Thymus (tissue), 11 donors: ENCODE measurements around the gene HELZ. TPM values are rescaled to one million over a fixed set of nuclear protein-coding genes. Genes with fewer than 3 reads are reported as not detected.

Experiments
- DNase-seq, 9 donors: peaks; one replicate each; pipeline ENCODE4 v3.0.0-alpha.2; 2013; ENCODE audit warnings: low spot score in 9 of 9, low read depth in 6 of 9, missing footprints in 1 of 9
- H3K27ac ChIP-seq, 2 donors: one replicate each; pipeline ENCODE4 v1.5.1; 2013; ENCODE audit warnings: control low read depth in 1 of 2, low read depth in 1 of 2, low read length in 1 of 2, mild to moderate bottlenecking in 1 of 2, moderate library complexity in 1 of 2
- H3K27me3 ChIP-seq, 2 donors: one replicate each; pipeline ENCODE4 v1.5.1; 2013; ENCODE audit warnings: low read length in 1 of 2; ENCODE audit not compliant: control insufficient read depth in 2 of 2, insufficient read depth in 1 of 2
- H3K36me3 ChIP-seq, 2 donors: one replicate each; pipeline ENCODE4 v1.5.1; 2013; ENCODE audit warnings: low read length in 1 of 2, mild to moderate bottlenecking in 1 of 2, moderate library complexity in 1 of 2; ENCODE audit not compliant: control insufficient read depth in 2 of 2, insufficient read depth in 2 of 2
- H3K4me1 ChIP-seq, 2 donors: one replicate each; pipeline ENCODE4 v1.5.1; 2013; ENCODE audit warnings: low read length in 2 of 2; ENCODE audit not compliant: control insufficient read depth in 2 of 2, insufficient read depth in 2 of 2
- H3K4me3 ChIP-seq, 2 donors: one replicate each; pipeline ENCODE4 v1.5.1; 2013; ENCODE audit warnings: low read length in 2 of 2, control low read depth in 1 of 2, mild to moderate bottlenecking in 1 of 2
- H3K9me3 ChIP-seq, 2 donors: one replicate each; pipeline ENCODE4 v1.5.1; 2013; ENCODE audit warnings: low read length in 1 of 2, mild to moderate bottlenecking in 1 of 2; ENCODE audit not compliant: control insufficient read depth in 2 of 2, insufficient read depth in 1 of 2
- WGBS: extraction: QIAGEN DNeasy Blood & Tissue Kit; methylation state at CpG from one replicate; pipeline ENCODE4 v1.1.7; 2013; 5-methylcytosine and 5-hydroxymethylcytosine counted together
- polyA plus RNA-seq: library from polyadenylated mRNA; stranded (reverse); fragments of 200-250 nt; gene quantifications from one replicate; pipeline ENCODE4 v1.2.3, GENCODE V29; 2013
- total RNA-seq: library from RNA; stranded (reverse); fragments of 120-200 nt; gene quantifications from one replicate; pipeline ENCODE4 v1.2.4, GENCODE V29; 2013
- donor health status: healthy.

Gene HELZ
- total and polyA plus RNA-seq, 2 donors = 8.2 to 27.5 TPM

GRCh38 chr17:67052720-67053437, 192.1 kb downstream of the HELZ start:
- Histone ChIP-seq H3K4me1 (no peaks in the 10 kb centered on the region), H3K27me3 (no peaks in the 10 kb centered on the region), H3K9me3 (peaks cover 0 to 3% of the 10 kb centered on the region in 2 donors), H3K4me3 (no peak overlapping the region), H3K27ac (no peak overlapping the region), H3K36me3 (no peaks in the 10 kb centered on the region)
- 97% methylated on average over 9 of the region's 9 CpGs for WGBS
- DNase-seq = no peak

GRCh38 chr17:67051837-67052236, 193.2 kb downstream of the HELZ start:
- no peaks in the 10 kb centered on the region for H3K4me1 ChIP-seq
- H3K9me3 ChIP-seq = peaks cover 0 to 5% of the 10 kb centered on the region in 2 donors
- H3K36me3 ChIP-seq = no peaks in the 10 kb centered on the region
- no peak for DNase-seq
- no peak overlapping the region for H3K4me3 ChIP-seq
- 97% methylated on average over 5 of the region's 5 CpGs for WGBS
- H3K27ac ChIP-seq = no peak overlapping the region
- H3K27me3 ChIP-seq = no peaks in the 10 kb centered on the region

DNA sequence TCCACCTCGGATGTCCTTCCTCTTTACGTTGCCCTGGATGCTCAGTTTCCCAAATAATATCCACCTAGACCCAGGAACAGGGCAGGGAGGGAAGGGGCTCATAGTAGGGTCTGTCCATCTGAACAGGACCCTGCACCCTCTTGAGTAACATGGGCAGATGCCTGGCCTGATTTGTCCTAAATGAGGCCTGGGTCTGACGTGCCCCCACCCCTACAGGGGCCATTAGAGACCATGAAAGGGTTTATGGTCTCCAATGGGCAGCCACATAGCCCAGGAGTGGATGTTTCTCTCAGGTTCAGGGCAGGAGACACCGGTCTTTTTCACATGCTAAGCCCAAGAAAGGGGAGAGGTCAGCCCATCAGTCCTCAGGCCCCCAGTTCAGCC, 193.8 kb downstream of the HELZ start:
- no peak overlapping the region for H3K27ac ChIP-seq
- no peaks in the 10 kb centered on the region for H3K36me3 ChIP-seq
- no peaks in the 10 kb centered on the region for H3K27me3 ChIP-seq
- DNase-seq = no peak
- WGBS = 88% methylated on average over 4 of the region's 4 CpGs
- peaks cover 0 to 5% of the 10 kb centered on the region in 2 donors for H3K9me3 ChIP-seq
- no peak overlapping the region for H3K4me3 ChIP-seq
- no peaks in the 10 kb centered on the region for H3K4me1 ChIP-seq

- no peaks in the 10 kb centered on the region for H3K27me3 ChIP-seq
- WGBS = 95% methylated on average over 6 of the region's 6 CpGs
- no peak overlapping the region for H3K27ac ChIP-seq
- no peaks in the 10 kb centered on the region for H3K36me3 ChIP-seq
- H3K4me1 ChIP-seq = no peaks in the 10 kb centered on the region
- peaks cover 0 to 5% of the 10 kb centered on the region in 2 donors for H3K9me3 ChIP-seq
- no peak for DNase-seq
- H3K4me3 ChIP-seq = no peak overlapping the region
Measured at GRCh38 chr17:67050471-67051154, 194.4 kb downstream of the HELZ start.

- Histone ChIP-seq H3K4me1 (no peaks in the 10 kb centered on the region), H3K4me3 (no peak overlapping the region), H3K9me3 (peaks cover 0 to 5% of the 10 kb centered on the region in 2 donors), H3K27ac (no peak overlapping the region), H3K36me3 (no peaks in the 10 kb centered on the region), H3K27me3 (no peaks in the 10 kb centered on the region)
- WGBS = 98% methylated on average over 1 of the region's 1 CpG
- DNase-seq = no peak
Measured at GRCh38 chr17:67050066-67050465, 194.9 kb downstream of the HELZ start.

- H3K9me3 ChIP-seq = peaks cover 0 to 5% of the 10 kb centered on the region in 2 donors
- H3K27ac ChIP-seq = no peak overlapping the region
- no peak for DNase-seq
- no peak overlapping the region for H3K4me3 ChIP-seq
- H3K4me1 ChIP-seq = no peaks in the 10 kb centered on the region
- WGBS = 88% methylated on average over 5 of the region's 5 CpGs
- no peaks in the 10 kb centered on the region for H3K27me3 ChIP-seq
- no peaks in the 10 kb centered on the region for H3K36me3 ChIP-seq
Measured at GRCh38 chr17:67049025-67049739, 195.8 kb downstream of the HELZ start.

GRCh38 chr17:67047382-67047781, 197.6 kb downstream of the HELZ start:
- Histone ChIP-seq H3K27me3 (no peaks in the 10 kb centered on the region), H3K36me3 (no peaks in the 10 kb centered on the region), H3K27ac (no peak overlapping the region), H3K4me3 (no peak overlapping the region), H3K4me1 (no peaks in the 10 kb centered on the region), H3K9me3 (peaks cover 0 to 5% of the 10 kb centered on the region in 2 donors)
- WGBS = 88% methylated on average over 1 of the region's 1 CpG
- no peak for DNase-seq

DNA sequence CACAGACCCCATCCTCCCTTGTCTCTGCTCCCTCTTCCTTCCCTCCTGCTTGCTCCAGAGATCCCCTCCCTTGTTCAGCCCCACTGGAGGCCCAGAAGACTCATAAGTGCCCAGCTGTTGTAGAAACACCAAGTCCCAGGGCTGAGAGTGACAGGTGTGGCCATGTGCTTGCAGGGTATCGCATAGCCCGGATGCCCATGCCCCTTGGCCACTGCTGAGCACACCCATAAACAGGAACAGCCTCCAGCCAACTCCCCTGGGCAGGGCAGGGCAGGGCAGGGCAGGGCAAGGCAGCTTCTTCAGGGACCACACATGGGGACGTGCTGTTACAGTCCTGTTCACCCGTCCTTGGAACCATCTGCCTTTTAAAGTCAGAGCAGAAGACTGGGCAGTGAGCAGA, 198.6 kb downstream of the HELZ start:
- Histone ChIP-seq H3K9me3 (peaks cover 0 to 5% of the 10 kb centered on the region in 2 donors), H3K4me1 (no peaks in the 10 kb centered on the region), H3K27ac (no peak overlapping the region), H3K27me3 (no peaks in the 10 kb centered on the region), H3K36me3 (no peaks in the 10 kb centered on the region), H3K4me3 (no peak overlapping the region)
- WGBS = 93% methylated on average over 4 of the region's 4 CpGs
- no peak for DNase-seq

DNA sequence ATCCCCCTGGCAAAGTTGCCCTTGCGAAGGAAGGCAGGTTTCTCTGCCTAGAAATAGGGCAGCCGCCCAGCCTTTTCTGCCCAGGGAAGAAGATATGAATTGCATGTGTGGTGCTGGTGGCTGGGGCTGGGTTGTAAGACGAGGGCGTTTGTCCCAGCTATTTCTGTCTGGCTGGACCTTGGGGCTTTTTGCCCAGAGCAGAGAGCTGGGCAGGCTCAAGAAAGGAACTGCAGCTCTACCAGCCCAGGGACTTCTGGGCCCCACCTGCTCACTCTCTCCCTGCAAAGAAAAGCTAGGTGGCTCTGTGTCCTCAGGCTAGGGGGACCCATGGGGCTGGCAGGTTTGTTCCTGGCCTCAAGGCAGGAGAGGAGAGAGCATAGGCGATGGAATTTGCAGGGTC, 200.1 kb downstream of the HELZ start:
- H3K27me3 ChIP-seq = no peaks in the 10 kb centered on the region
- H3K27ac ChIP-seq = no peak overlapping the region
- peaks cover 0 to 5% of the 10 kb centered on the region in 2 donors for H3K9me3 ChIP-seq
- no peaks in the 10 kb centered on the region for H3K4me1 ChIP-seq
- 95% methylated on average over 5 of the region's 5 CpGs for WGBS
- H3K4me3 ChIP-seq = no peak overlapping the region
- H3K36me3 ChIP-seq = no peaks in the 10 kb centered on the region
- no peak for DNase-seq
